OCI-LY3 (cell line): Measurements from ENCODE around the gene SOX8.

Source experiments
- H2AFZ ChIP-seq: fragments of 200-600, 300-600 bp; shearing (Covaris generic); 2 replicates; pipeline ENCODE4 v1.6.0; 2014; ENCODE audit warnings: antibody characterized with exemption, low read depth, low read length
- H3K27ac ChIP-seq: fragments of 200-600, 300-600 bp; sonication (generic); 2 replicates; pipeline ENCODE4 v1.5.1; 2014; ENCODE audit warnings: mild to moderate bottlenecking, low read length, moderate library complexity, mixed read lengths
- H3K27me3 ChIP-seq: fragments of 200-600, 300-600 bp; sonication (generic); 2 replicates; pipeline ENCODE4 v1.6.1; 2014; ENCODE audit warnings: low read depth, low read length, mixed read lengths
- H3K36me3 ChIP-seq: fragments of 200-600, 300-600 bp; sonication (generic); replicated peaks from 2 replicates; pipeline ENCODE3; 2014; ENCODE audit warnings: low read depth, low read length, mixed read lengths
- H3K4me1 ChIP-seq: fragments of 300-600, 200-600 bp; sonication (generic); 2 replicates; pipeline ENCODE4 v1.6.1; 2014; ENCODE audit warnings: low read length, mixed read lengths
- H3K4me2 ChIP-seq: fragments of 200-600, 300-600 bp; sonication (generic); 2 replicates; pipeline ENCODE4 v1.6.1; 2014; ENCODE audit warnings: low read length, mixed read lengths
- H3K4me3 ChIP-seq: fragments of 300-600, 200-600 bp; sonication (generic); 2 replicates; pipeline ENCODE4 v1.5.1; 2014; ENCODE audit warnings: antibody characterized with exemption, mild to moderate bottlenecking, low read length, moderate library complexity
- H3K79me2 ChIP-seq: fragments of 300-600, 200-600 bp; shearing (Covaris generic); 2 replicates; pipeline ENCODE4 v1.6.1; 2014; ENCODE audit warnings: mild to moderate bottlenecking, low read length, mixed read lengths
- H3K9ac ChIP-seq: fragments of 300-600, 200-600 bp; shearing (Covaris generic); 2 replicates; pipeline ENCODE4 v1.6.0; 2014; ENCODE audit warnings: mild to moderate bottlenecking, low read length, moderate library complexity
- H3K9me3 ChIP-seq: fragments of 200-600, 300-600 bp; shearing (Covaris generic); 2 replicates; pipeline ENCODE4 v1.6.1; 2014; ENCODE audit warnings: low read length, mixed read lengths; ENCODE audit not compliant: insufficient read depth
- H4K20me1 ChIP-seq: fragments of 200-600, 300-600 bp; sonication (generic); 2 replicates; pipeline ENCODE4 v1.6.1; 2016; ENCODE audit warnings: low read length, mixed read lengths; ENCODE audit not compliant: insufficient read depth
- EZH2phosphoT487 ChIP-seq: fragments of 200-600 bp; shearing (Covaris generic); IDR thresholded peaks from 2 replicates; pipeline ENCODE4 v1.6.1; 2018; ENCODE audit warnings: antibody characterized with exemption, mixed run types, low read depth
- TF ChIP-seq, protein P1 (sequence below): fragments of 200-600, 300-600 bp; sonication (generic); IDR thresholded peaks from 2 replicates; pipeline ENCODE4 v1.5.1; 2014; ENCODE audit warnings: antibody characterized with exemption, low read length, low read depth

Gene SOX8

DNA sequence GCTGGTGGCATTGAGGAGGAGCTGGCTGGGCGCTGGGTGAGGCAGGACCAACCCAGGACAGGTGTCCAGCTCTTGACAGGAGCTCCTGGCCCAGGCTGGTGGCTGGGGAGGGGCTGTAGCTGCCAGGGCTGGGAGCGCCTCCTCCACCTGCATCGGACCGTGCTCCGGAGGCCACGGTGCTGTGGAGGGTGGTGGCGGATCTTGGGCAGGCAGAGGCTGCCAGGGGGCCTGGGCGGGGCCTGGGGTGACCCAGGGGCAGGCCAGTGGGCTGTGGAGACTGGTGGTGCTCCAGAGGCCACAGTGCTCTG lies 32.0 kb downstream of the SOX8 start:
- TF ChIP-seq, protein P1, sequence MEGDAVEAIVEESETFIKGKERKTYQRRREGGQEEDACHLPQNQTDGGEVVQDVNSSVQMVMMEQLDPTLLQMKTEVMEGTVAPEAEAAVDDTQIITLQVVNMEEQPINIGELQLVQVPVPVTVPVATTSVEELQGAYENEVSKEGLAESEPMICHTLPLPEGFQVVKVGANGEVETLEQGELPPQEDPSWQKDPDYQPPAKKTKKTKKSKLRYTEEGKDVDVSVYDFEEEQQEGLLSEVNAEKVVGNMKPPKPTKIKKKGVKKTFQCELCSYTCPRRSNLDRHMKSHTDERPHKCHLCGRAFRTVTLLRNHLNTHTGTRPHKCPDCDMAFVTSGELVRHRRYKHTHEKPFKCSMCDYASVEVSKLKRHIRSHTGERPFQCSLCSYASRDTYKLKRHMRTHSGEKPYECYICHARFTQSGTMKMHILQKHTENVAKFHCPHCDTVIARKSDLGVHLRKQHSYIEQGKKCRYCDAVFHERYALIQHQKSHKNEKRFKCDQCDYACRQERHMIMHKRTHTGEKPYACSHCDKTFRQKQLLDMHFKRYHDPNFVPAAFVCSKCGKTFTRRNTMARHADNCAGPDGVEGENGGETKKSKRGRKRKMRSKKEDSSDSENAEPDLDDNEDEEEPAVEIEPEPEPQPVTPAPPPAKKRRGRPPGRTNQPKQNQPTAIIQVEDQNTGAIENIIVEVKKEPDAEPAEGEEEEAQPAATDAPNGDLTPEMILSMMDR = no peak
- no peak for TF ChIP-seq EZH2phosphoT487

DNA sequence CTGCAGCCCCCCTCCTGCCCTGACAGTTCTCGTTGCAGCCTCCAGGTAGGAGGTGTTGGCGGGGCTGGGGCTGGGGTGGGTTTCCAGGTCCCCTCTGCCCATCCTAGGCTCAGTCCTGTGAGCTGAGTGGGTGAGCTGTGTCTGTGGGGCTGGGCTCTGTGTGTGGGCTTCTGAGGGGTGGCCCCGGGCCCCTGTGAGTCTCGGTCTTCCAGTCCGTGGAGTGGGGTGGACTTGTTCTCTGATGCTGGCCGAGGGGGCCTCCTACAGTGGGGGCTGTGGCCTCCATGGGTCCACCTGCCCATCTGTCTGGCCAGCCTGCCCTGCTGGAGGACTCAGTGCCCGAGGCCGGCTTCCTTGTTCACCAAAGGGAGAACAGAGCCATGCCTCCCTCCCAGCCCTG lies 32.7 kb downstream of the SOX8 start:
- Histone ChIP-seq H3K36me3 (no peaks in the 10 kb centered on the region), H3K4me2 (no peak overlapping the region), H3K4me3 (no peak overlapping the region), H3K9ac (no peak overlapping the region), H3K27ac (no peak overlapping the region), H3K27me3 (no peaks in the 10 kb centered on the region), H3K4me1 (no peaks in the 10 kb centered on the region), H4K20me1 (no peaks in the 10 kb centered on the region), H3K9me3 (no peaks in the 10 kb centered on the region), H3K79me2 (no peaks in the 10 kb centered on the region), H2AFZ (no peak overlapping the region)
- TF ChIP-seq, protein P1 = no peak
- no peak for TF ChIP-seq EZH2phosphoT487

More for the DNA sequence above, 32.0 kb downstream of the SOX8 start:
- H3K27me3 ChIP-seq = peaks cover 2% of the 10 kb centered on the region; the same call in 1 of the 2 replicates
- H3K27ac ChIP-seq = no peak overlapping the region
- H3K4me1 ChIP-seq = no peaks in the 10 kb centered on the region
- no peaks in the 10 kb centered on the region for H3K79me2 ChIP-seq
- H2AFZ ChIP-seq = no peak overlapping the region
- H3K4me2 ChIP-seq = no peak overlapping the region
- no peak overlapping the region for H3K9ac ChIP-seq
- H3K4me3 ChIP-seq = no peak overlapping the region
- no peaks in the 10 kb centered on the region for H3K36me3 ChIP-seq
- H3K9me3 ChIP-seq = no peaks in the 10 kb centered on the region
- H4K20me1 ChIP-seq = no peaks in the 10 kb centered on the region

DNA sequence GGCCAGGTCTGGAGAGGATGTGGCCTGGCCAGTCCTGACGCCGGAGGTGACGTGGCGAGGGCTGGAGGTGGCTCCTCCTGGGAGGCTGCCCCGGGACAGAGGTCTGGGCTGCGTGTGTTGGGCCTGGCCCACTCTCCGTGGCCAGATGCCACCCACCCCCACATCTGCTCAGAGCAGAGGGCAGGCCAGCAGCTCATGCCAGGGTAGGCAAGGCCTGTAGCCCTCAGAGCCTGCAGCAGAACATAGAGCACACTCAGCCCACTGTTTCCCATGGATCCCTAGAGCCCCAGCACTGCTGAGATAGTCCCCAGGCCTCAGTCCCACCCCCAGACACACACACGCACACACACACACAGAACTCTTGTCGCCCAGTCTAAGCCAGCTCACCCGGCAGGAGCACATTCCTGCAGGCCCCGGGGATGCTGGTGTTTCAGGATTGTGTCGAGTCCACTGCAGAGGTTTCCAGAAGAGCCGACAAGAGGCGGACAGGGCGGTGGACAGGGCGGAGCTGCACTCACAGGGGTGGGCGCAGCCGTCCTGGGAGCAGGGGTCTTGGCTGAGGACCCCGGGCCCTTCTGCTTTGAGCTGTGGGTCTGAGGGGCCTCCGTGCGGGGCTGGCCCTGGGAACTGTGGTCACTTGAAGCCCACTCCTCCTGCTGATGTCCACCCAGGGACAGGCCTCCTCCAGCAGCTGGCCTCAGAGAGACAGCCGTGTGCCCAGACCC lies 33.4 kb downstream of the SOX8 start:
- Histone ChIP-seq H3K4me2 (no peak overlapping the region), H3K27ac (no peak overlapping the region), H4K20me1 (no peaks in the 10 kb centered on the region), H3K36me3 (no peaks in the 10 kb centered on the region), H3K9me3 (no peaks in the 10 kb centered on the region), H3K79me2 (no peaks in the 10 kb centered on the region), H3K4me3 (no peak overlapping the region), H2AFZ (no peak overlapping the region), H3K4me1 (no peaks in the 10 kb centered on the region), H3K9ac (no peak overlapping the region), H3K27me3 (no peaks in the 10 kb centered on the region)
- TF ChIP-seq, protein P1 = no peak
- TF ChIP-seq EZH2phosphoT487 = no peak

DNA sequence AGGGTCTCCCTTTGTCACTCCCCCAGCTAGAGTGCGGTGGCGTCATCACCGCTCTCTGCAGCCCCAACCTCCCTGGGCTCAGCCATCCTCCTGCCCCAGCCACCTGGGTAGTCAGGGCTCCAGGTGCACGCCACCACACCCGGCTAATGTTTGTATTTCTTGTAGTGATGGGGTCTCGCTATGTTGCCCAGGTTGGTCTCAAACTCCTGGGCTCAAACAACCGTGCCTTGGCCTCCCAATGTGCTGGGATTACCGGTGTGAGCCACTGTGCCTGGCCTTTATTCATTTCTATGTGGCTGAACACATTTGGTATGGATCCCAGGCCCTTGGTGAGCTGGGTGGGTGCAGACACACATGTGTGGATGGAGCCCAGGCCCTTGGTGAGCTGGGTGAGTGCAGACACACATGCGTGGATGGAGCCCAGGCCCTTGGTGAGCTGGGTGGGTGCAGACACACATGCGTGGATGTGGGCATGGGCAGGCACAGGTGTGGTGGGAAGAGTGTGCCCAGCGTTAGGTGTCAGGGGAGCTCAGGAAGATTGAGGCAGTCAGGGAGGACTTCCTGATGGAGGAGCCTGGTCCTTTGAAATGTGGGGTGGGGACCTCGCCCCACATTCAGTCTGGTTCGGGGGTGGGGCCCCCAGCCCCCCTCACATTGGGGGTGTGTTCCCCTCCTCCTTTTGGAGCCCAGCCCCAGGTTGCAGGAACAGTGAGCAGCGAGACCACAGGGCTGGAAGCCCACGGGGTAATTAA lies 37.1 kb downstream of the SOX8 start:
- Histone ChIP-seq H3K36me3 (no peaks in the 10 kb centered on the region), H3K27ac (no peak overlapping the region), H3K4me3 (no peak overlapping the region), H3K4me2 (no peak overlapping the region), H3K9ac (no peak overlapping the region), H3K4me1 (no peaks in the 10 kb centered on the region), H4K20me1 (no peaks in the 10 kb centered on the region), H3K27me3 (no peaks in the 10 kb centered on the region), H3K79me2 (no peaks in the 10 kb centered on the region), H2AFZ (no peak overlapping the region), H3K9me3 (no peaks in the 10 kb centered on the region)
- TF ChIP-seq, protein P1 = no peak
- TF ChIP-seq EZH2phosphoT487 = no peak
